NCI-H748 treated with DMSO at 0.1 percent for 48 hours (cell line): ENCODE measurements around the gene COPB2.

Source experiments
- DNase-seq: peaks from one replicate; lab custom pipeline; 2025; lab: John Stamatoyannopoulos, UW

COPB2 gene

DNA sequence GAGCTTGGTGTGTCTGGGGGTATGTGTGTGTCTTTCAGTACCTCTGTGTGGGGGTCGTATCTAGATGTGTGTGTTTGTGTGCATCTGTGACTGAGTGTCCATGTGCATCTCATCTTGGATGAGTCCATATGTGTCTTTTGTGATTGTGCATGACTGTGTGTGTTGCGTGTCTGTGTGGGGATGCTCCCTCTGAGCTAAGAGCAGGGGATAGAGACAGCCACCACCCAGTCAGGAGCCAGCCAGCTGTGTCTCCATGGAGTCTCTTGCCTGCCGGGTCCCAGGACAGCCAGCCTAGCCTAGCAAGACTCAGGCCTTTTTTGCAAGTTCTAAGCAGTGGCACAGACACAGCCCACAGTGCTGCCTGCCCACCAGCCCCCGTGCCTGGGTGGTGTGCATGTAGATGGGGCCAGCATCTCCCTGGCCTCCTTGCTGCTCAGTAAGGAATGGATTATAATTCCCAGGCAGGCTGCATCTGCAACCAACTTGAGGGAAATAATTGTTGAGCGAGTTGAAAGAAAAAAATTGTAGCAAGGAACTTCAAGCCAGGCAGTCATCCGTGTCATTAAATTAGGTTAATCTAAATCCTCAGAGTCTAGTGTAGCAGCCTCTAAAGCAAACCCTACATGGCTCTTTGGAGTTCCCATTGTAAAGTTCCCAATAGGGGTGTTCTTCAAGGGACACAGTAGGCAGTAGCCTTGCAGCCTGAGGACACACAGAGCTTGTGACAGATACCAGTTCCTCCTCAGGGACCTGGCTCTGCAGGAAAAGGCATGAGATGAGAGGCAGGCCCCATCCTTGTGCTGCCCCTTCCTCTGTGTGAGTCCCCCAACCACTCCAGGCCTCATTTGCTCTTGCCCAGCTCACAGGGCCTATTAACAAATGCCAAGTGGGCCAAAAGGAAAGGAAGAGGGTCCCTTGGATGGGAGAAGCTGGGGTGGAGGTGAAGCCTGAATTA lies 81.6 kb downstream of the COPB2 start:
- DNase-seq = no peak
